SK-N-SH (cell line): Measurements from ENCODE around the gene SRPK1.
"Not testable (repeated sequence)": the region's sequence is repeated elsewhere in the genome, so short reads cannot be mapped to it uniquely, and the experiment has no call there.

Source experiments
- CTCF ChIP-seq: fragments of 200-600 bp; sonication (generic); IDR thresholded peaks from 2 replicates; pipeline ENCODE4 v1.6.1; 2017; ENCODE audit warnings: antibody characterized with exemption, mild to moderate bottlenecking, moderate library complexity
- EP300 ChIP-seq, 2 experiments: IDR thresholded peaks; 2 replicates each; pipeline versions ENCODE4 v1.4.0 to v1.6.1; 2012; ENCODE audit warnings: borderline replicate concordance in 1 of 2, low read depth in 1 of 2, low read length in 1 of 2
- EZH2phosphoT487 ChIP-seq: fragments of 200-600 bp; sonication (generic); IDR thresholded peaks from 2 replicates; pipeline ENCODE4 v1.6.1; 2017; ENCODE audit warnings: low read depth, mixed run types, mild to moderate bottlenecking, antibody characterized with exemption, moderate library complexity, borderline replicate concordance
- GABPA ChIP-seq: IDR thresholded peaks from 2 replicates; pipeline ENCODE4 v1.4.0; 2012; ENCODE audit warnings: low read depth, mild to moderate bottlenecking
- IRF3 ChIP-seq: fragments of 150-350 bp; IDR thresholded peaks from 2 replicates; pipeline ENCODE4 v1.6.1; 2016; ENCODE audit warnings: mild to moderate bottlenecking, low read depth, low read length
- POLR2AphosphoS5 ChIP-seq: IDR thresholded peaks from 2 replicates; pipeline ENCODE4 v1.6.1; 2012; ENCODE audit warnings: low read depth, low read length
- REST ChIP-seq: IDR thresholded peaks from 2 replicates; pipeline ENCODE4 v1.6.1; 2012; ENCODE audit warnings: mild to moderate bottlenecking, low read depth, low read length, moderate library complexity
- RFX5 ChIP-seq: IDR thresholded peaks from 2 replicates; pipeline ENCODE4 v1.6.1; 2012; ENCODE audit warnings: mild to moderate bottlenecking, improper control_type of control experiment, low read length
- SIN3A ChIP-seq: IDR thresholded peaks from 2 replicates; pipeline ENCODE4 v1.6.1; 2012; ENCODE audit warnings: low read depth, mild to moderate bottlenecking, low read length, moderate library complexity, borderline replicate concordance
- SMC3 ChIP-seq: IDR thresholded peaks from 2 replicates; pipeline ENCODE4 v1.6.1; 2012; ENCODE audit warnings: low read depth, low read length, improper control_type of control experiment

- not testable (repeated sequence) for TF ChIP-seq CTCF; EZH2phosphoT487; RFX5; SMC3; EP300 (IDR thresholded peaks at IDR 0.05; ENCODE audit: borderline replicate concordance in 1 of 2, low read depth in 1 of 2, low read length in 1 of 2); REST; IRF3; SIN3A; GABPA; POLR2AphosphoS5
These were observed 11.0 kb upstream of the SRPK1 start for GRCh38 chr6:35931873-35932272.
